Activated B cell treated with CpG ODN at 0.5 μM for 24 hours (primary cell): ENCODE measurements around the gene GALNT2. TPM values are rescaled to one million over a fixed set of nuclear protein-coding genes. Genes with fewer than 3 reads are reported as not detected.
A peak's percentile ranks its signal among the peaks of the same experiment; 100 is the strongest.

Experiments used
- ATAC-seq: fragments of 200-7000 bp; cut with Tn5 transposase; one replicate; pipeline ENCODE4 v1.10.0; 2021; ENCODE audit warnings: low read depth, mild to moderate bottlenecking, moderate library complexity
- CTCF ChIA-PET: fragments of 350-600 bp; sonication (Branson Sonifier 250); formaldehyde crosslinking; loops from one replicate; lab custom pipeline; 2021; ENCODE audit warnings: antibody characterized with exemption; lab: Charles Lee
- POLR2A ChIA-PET: fragments of 350-600 bp; sonication (Branson Sonifier 250); formaldehyde crosslinking; loops from one replicate; lab custom pipeline; 2021; ENCODE audit warnings: antibody characterized with exemption; lab: Charles Lee
- DNase-seq: peaks from one replicate; pipeline ENCODE4 v3.0.0; 2022
- H3K27ac Mint-ChIP-seq: one replicate; pipeline ENCODE4 v1.8.0; 2020; ENCODE audit warnings: mixed read lengths
- H3K27me3 Mint-ChIP-seq: one replicate; pipeline ENCODE4 v1.8.0; 2021; ENCODE audit warnings: mixed read lengths
- H3K36me3 Mint-ChIP-seq: one replicate; pipeline ENCODE4 v1.8.0; 2021; ENCODE audit warnings: low read depth, mixed read lengths
- H3K4me1 Mint-ChIP-seq: one replicate; pipeline ENCODE4 v1.8.0; 2021; ENCODE audit warnings: mixed read lengths
- H3K4me3 Mint-ChIP-seq: one replicate; pipeline ENCODE4 v1.8.0; 2020; ENCODE audit warnings: mild to moderate bottlenecking, mixed read lengths
- H3K9me3 Mint-ChIP-seq: one replicate; pipeline ENCODE4 v1.8.0; 2020; ENCODE audit warnings: mixed read lengths
- intact Hi-C: fragments of 100-400 bp; cut with micrococcal nuclease; formaldehyde crosslinking; loops from one replicate; pipeline ENCODE4 v1.15.1; 2024
- total RNA-seq: library from RNA; stranded (reverse); gene quantifications from 2 replicates; pipeline ENCODE4 v1.2.3, GENCODE V29; 2022
- TF ChIP-seq, protein P1 (sequence below): fragments of 200-600 bp; IDR thresholded peaks from one replicate; pipeline ENCODE4 v1.8.0; 2022; ENCODE audit warnings: antibody characterized with exemption, mild to moderate bottlenecking

GALNT2 gene
- total RNA-seq, 1 donor from 2014 or later: 108 TPM

DNA sequence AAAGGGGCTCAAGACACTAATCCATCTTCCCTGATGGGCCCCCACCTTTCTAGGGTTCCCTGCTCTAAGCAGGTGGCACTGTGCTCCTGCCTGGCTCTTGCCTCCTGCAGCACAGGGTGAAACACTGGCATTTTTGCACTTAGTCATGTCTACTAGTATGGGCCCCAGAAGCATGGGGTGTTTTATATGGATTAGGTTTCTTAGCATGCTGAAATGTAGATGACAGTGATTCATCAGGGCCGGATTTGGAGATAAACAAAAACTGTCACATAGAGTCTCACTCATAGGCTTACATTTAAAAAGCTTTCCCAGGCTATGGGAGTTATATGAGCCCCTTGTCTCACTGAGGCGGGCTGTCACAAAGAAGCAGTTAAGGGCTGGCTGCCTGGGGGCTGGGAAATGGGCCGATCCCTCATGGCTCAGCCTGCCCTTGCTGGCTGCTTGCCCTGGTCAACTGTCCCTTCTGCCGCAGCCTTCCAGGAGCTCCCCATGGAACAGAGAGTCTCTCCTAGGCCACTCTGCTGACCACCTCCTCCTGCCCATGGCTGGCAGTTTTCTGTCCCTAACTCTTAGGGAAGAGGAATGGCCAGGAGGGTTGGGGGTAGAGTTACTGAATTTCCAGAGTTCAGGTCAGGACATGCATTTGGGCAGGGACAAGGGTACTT, 6.5 kb downstream of the GALNT2 start:
- TF ChIP-seq, protein P1, sequence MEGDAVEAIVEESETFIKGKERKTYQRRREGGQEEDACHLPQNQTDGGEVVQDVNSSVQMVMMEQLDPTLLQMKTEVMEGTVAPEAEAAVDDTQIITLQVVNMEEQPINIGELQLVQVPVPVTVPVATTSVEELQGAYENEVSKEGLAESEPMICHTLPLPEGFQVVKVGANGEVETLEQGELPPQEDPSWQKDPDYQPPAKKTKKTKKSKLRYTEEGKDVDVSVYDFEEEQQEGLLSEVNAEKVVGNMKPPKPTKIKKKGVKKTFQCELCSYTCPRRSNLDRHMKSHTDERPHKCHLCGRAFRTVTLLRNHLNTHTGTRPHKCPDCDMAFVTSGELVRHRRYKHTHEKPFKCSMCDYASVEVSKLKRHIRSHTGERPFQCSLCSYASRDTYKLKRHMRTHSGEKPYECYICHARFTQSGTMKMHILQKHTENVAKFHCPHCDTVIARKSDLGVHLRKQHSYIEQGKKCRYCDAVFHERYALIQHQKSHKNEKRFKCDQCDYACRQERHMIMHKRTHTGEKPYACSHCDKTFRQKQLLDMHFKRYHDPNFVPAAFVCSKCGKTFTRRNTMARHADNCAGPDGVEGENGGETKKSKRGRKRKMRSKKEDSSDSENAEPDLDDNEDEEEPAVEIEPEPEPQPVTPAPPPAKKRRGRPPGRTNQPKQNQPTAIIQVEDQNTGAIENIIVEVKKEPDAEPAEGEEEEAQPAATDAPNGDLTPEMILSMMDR: no peak
- H3K4me3 Mint-ChIP-seq: no peak overlapping the region
- intact Hi-C loops: no loop called here
- H3K27ac Mint-ChIP-seq: peak overlapping the region; percentile 3
- ATAC-seq (no peak), DNase-seq (no peak)
- H3K9me3 Mint-ChIP-seq: no peaks in the 10 kb centered on the region
- ChIA-PET POLR2A (interaction anchor here (1.0 kb wide), 1 partner anchor 37 kb away, joined by 5 read pairs; no protein-coding TSS in a partner anchor), CTCF (no interaction called here)
- peaks cover 75% of the 10 kb centered on the region for H3K4me1 Mint-ChIP-seq
- H3K27me3 Mint-ChIP-seq: no peaks in the 10 kb centered on the region
- H3K36me3 Mint-ChIP-seq: peaks cover 42% of the 10 kb centered on the region

DNA sequence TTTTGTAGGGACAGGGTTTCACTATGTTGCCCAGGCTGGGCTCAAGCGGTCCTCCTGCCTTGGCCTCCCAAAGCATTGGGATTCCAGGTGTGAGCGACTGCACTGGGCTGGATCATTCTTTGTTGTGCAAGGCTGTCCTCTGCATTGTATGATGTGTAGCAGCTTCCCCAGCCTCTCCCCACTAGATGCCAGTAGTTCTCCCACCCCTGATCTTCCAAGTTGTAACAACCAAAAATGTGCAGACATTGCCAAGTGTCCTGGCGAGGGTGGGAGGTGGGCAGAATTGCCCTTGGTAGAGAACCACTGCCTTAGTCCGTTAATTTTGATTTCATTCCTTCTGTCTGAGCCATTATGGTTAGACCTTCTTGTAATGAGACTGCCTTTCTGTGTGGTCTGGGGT, 7.2 kb downstream of the GALNT2 start:
- no peak for DNase-seq
- no peak for ATAC-seq
- H3K27me3 Mint-ChIP-seq: no peaks in the 10 kb centered on the region
- intact Hi-C loops: no loop called here
- H3K27ac Mint-ChIP-seq: no peak overlapping the region
- no peak overlapping the region for H3K4me3 Mint-ChIP-seq
- TF ChIP-seq, protein P1: no peak
- no peaks in the 10 kb centered on the region for H3K9me3 Mint-ChIP-seq
- ChIA-PET CTCF (no interaction called here), POLR2A (interaction anchor here (1.0 kb wide), 1 partner anchor 36 kb away, joined by 5 read pairs; no protein-coding TSS in a partner anchor)
- H3K4me1 Mint-ChIP-seq: peaks cover 67% of the 10 kb centered on the region
- H3K36me3 Mint-ChIP-seq: peaks cover 37% of the 10 kb centered on the region

DNA sequence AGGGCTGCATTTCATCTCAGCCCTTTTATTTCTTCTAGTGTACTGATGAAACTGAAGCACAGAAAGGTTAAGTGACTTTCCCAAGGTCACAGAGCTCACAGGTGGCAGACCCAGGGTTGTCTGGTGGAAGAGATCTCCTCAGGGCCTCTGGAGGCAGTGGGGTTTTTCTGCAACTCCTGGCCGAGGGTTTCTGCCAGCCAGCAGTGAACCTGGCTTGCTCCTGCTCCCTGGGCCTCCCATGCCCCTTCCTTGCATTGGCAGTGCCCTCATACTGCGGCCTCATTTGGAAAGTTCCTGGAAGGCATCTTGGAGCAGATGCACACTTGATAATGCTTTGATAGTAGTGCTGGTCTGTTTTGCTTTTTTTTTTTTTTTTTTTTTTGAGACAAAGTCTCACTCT, 7.7 kb downstream of the GALNT2 start:
- ChIA-PET CTCF (no interaction called here), POLR2A (interaction anchor here (0.6 kb wide), 1 partner anchor 12 kb away, joined by 3 read pairs; no protein-coding TSS in a partner anchor)
- intact Hi-C loops: no loop called here
- Mint-ChIP-seq H3K36me3 (peaks cover 39% of the 10 kb centered on the region), H3K4me3 (no peak overlapping the region), H3K27me3 (no peaks in the 10 kb centered on the region), H3K9me3 (no peaks in the 10 kb centered on the region), H3K27ac (no peak overlapping the region), H3K4me1 (peaks cover 64% of the 10 kb centered on the region)
- no peak for ATAC-seq
- TF ChIP-seq, protein P1: no peak
- DNase-seq: no peak

DNA sequence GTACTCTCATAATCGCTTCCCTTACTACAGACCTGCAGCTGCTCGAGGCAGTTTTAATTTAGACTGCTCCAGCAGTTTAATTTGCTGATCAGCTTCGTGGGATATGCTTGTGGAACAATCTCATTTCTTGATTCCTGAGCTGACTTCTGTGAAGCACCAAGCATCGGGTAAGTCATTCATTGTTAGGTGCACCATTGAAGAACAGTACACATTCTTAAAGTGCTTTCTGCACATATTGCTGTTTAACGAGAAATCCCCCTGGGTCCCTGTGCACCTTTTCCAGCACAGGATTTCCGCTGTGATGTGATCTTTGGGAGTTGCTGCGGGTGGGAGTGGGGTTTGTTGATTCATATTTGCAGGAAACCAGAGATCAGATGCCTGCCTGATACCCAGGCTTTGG, 9.1 kb downstream of the GALNT2 start:
- intact Hi-C loops: no loop called here
- Mint-ChIP-seq H3K27me3 (no peaks in the 10 kb centered on the region), H3K4me3 (no peak overlapping the region), H3K4me1 (peaks cover 57% of the 10 kb centered on the region), H3K27ac (no peak overlapping the region), H3K36me3 (peaks cover 50% of the 10 kb centered on the region), H3K9me3 (no peaks in the 10 kb centered on the region)
- TF ChIP-seq, protein P1: no peak
- ChIA-PET POLR2A (interaction anchor here (1.3 kb wide), 2 partner anchors 7 to 10 kb away, joined by 3 to 5 read pairs; no protein-coding TSS in a partner anchor), CTCF (no interaction called here)
- no peak for ATAC-seq
- DNase-seq: no peak

DNA sequence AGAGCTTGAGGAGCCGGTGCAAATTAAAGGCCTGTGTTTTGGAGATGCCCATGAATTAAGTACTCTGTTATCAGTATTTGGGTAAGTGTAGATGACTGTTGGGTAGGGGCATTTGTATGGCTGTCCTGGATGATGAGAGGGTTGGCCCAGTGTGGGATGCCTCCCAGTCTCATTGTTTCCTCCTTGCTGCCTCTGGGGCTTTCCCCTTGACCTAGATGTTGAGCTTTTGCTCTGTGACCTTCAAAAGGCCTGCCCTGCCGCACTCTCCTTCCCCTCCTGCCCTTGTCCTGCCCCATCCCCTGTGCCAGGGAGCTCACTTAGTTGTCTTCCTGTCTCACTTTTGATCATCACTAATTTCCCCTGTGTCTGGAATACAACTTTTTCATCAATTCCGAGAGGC, 10.0 kb downstream of the GALNT2 start:
- Mint-ChIP-seq H3K4me1 (peaks cover 48% of the 10 kb centered on the region), H3K27me3 (no peaks in the 10 kb centered on the region), H3K9me3 (no peaks in the 10 kb centered on the region), H3K36me3 (peaks cover 55% of the 10 kb centered on the region), H3K4me3 (no peak overlapping the region), H3K27ac (peak overlapping the region; percentile 21)
- ChIA-PET POLR2A (interaction anchor here (0.6 to 1.3 kb wide), 2 partner anchors 8 to 228 kb away, joined by 3 read pairs; no protein-coding TSS in a partner anchor), CTCF (no interaction called here)
- ATAC-seq (no peak), DNase-seq (no peak)
- TF ChIP-seq, protein P1: no peak
- intact Hi-C loops: no loop called here
